Tibial nerve (tissue), 4 donors: ENCODE measurements around the gene PCSK6.

Experiments used
- EP300 ChIP-seq, 2 donors: sonication (generic); formaldehyde crosslinking; IDR thresholded peaks; one replicate each; pipeline ENCODE4 v1.6.1; 2017; ENCODE audit warnings: antibody characterized with exemption in 2 of 2, mild to moderate bottlenecking in 1 of 2
- TF ChIP-seq, protein P1 (sequence below), 5 experiments: fragments of 200-600 bp in 3 of 5; fragments of 450-650 bp in 2 of 5; sonication (generic) in 3 of 5; IDR thresholded peaks; one replicate each; pipeline ENCODE4 v1.5.1; 2016 to 2019; ENCODE audit warnings: antibody characterized with exemption in 5 of 5, mild to moderate bottlenecking in 3 of 5, moderate library complexity in 2 of 5

GRCh38 chr15:101277038-101277822, 212.3 kb downstream of the PCSK6 start, which contains the start of gene SELENOS:
- peak; percentile 76 to 78 for TF ChIP-seq EP300 (IDR thresholded peaks at IDR 0.05)
- TF ChIP-seq, protein P1, sequence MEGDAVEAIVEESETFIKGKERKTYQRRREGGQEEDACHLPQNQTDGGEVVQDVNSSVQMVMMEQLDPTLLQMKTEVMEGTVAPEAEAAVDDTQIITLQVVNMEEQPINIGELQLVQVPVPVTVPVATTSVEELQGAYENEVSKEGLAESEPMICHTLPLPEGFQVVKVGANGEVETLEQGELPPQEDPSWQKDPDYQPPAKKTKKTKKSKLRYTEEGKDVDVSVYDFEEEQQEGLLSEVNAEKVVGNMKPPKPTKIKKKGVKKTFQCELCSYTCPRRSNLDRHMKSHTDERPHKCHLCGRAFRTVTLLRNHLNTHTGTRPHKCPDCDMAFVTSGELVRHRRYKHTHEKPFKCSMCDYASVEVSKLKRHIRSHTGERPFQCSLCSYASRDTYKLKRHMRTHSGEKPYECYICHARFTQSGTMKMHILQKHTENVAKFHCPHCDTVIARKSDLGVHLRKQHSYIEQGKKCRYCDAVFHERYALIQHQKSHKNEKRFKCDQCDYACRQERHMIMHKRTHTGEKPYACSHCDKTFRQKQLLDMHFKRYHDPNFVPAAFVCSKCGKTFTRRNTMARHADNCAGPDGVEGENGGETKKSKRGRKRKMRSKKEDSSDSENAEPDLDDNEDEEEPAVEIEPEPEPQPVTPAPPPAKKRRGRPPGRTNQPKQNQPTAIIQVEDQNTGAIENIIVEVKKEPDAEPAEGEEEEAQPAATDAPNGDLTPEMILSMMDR (IDR thresholded peaks at IDR 0.05) = peak in 2 of 5 experiments; percentile 38 to 47
